Psoas muscle (tissue), 8 donors: ENCODE data around the gene CACNA1C. TPM values are rescaled to one million over a fixed set of nuclear protein-coding genes. Genes with fewer than 3 reads are reported as not detected.

ENCODE experiments used
- ATAC-seq, 4 donors: fragments of 200-7000 bp; cut with Tn5 transposase; one replicate each; pipeline ENCODE4 v1.9.1; 2020; ENCODE audit warnings: moderate library complexity in 3 of 4, mild to moderate bottlenecking in 2 of 4
- DNase-seq, 2 donors: peaks; one replicate each; pipeline ENCODE4 v3.0.0-alpha.2; 2020
- H3K27ac ChIP-seq: fragments of 200-600 bp; one replicate; pipeline ENCODE4 v1.8.0; 2022
- H3K27me3 ChIP-seq, 3 donors: fragments of 200-600 bp in 1 of 3; one replicate each; pipeline versions ENCODE4 v1.6.1 to v1.8.0; 2013 to 2022; ENCODE audit warnings: low read length in 2 of 3, mild to moderate bottlenecking in 2 of 3, moderate library complexity in 1 of 3; ENCODE audit not compliant: insufficient read depth in 3 of 3
- H3K36me3 ChIP-seq, 2 donors: fragments of 200-600 bp in 1 of 2; one replicate each; pipeline versions ENCODE4 v1.6.1 to v1.8.0; 2013 to 2022; ENCODE audit warnings: low read depth in 1 of 2, mild to moderate bottlenecking in 1 of 2, moderate library complexity in 1 of 2; ENCODE audit not compliant: insufficient read depth in 1 of 2
- H3K4me1 ChIP-seq: fragments of 200-600 bp; one replicate; pipeline ENCODE4 v1.8.0; 2022
- H3K4me3 ChIP-seq: fragments of 200-600 bp; one replicate; pipeline ENCODE4 v1.8.0; 2022; ENCODE audit warnings: mild to moderate bottlenecking
- H3K9me3 ChIP-seq: fragments of 200-600 bp; one replicate; pipeline ENCODE4 v1.8.0; 2022
- WGBS, 3 donors: extraction: QIAGEN DNeasy Blood & Tissue Kit; methylation state at CpG; one replicate each; pipeline versions ENCODE4 v1.1.6 to v1.1.7; 2013; 5-methylcytosine and 5-hydroxymethylcytosine counted together
- intact Hi-C, 2 donors: fragments of 100-400 bp; cut with DNase I; formaldehyde crosslinking; loops; one replicate each; pipeline versions ENCODE4 v1.11.0 to v1.14.2; 2022
- polyA plus RNA-seq, 3 donors: library from polyadenylated mRNA; stranded (reverse); fragments of 200-250 nt; gene quantifications; one replicate each; pipeline ENCODE4 v1.2.3, GENCODE V29; 2013
- total RNA-seq, 4 donors: library from RNA; stranded (reverse); fragmentation: NEBNext Ultra II Directional in 2 of 4; extraction: Animal tissue kit (Norgen Biotek cat#: 25700) in 2 of 4; gene quantifications; one replicate each; pipeline versions ENCODE4 v1.2.1 to v1.2.4, GENCODE V29; 2021 to 2023
- TF ChIP-seq, protein P1 (sequence below): fragments of 200-600 bp; IDR thresholded peaks from one replicate; pipeline ENCODE4 v1.8.0; 2022; ENCODE audit warnings: antibody characterized with exemption
- donor health status: healthy with polysubstance abuse.
- donor health status: DM: no; HTN: no; CAD: no; lungs with moderate emphysema.
- donor health status: Bipolar disorder and iron deficiency.
- donor health status: healthy.
- donor health status: DM: yes; HTN: yes; CAD: no.
- donor health status: DM: no; HTN: no; CAD: no.
- donor health status: DM: no; HTN: no; CAD: no.
- donor health status: DM: yes; HTN: yes; CAD: no.

CACNA1C gene
- total and polyA plus RNA-seq, 7 donors, result 0.26 to 2.9 (median 0.95) TPM

DNA sequence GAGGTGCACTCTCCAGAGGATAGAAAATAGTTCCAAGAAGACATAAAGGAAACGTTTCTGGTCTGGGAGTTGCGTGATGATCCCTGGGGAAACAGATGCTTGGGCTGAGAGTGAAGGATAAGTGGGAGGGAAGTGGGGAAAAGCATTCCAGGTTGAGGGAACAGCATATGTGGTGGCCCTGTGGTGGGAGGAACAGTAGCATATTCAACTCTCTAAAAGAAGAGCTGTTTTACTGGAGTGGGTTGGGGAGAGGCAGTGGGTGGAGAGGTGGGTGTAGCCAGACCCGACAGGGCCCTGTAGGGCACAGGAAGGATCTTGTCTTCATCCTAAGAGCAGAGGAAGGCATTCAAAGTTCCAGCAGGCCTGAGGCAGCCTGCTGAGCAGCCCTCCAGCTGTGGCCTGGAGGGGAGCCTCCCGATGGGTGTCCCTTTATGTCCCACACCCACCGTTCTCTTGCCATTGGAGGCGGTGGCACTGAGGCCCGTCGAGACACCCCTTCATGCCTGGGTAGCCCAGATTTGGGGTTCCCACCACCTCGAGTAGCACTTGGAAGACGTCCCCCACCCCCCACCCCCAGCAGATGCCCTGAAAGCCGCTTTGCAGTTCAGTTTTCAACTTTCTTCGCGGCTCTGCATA, 431.5 kb downstream of the CACNA1C start:
- intact Hi-C loops, result no loop called here
- TF ChIP-seq, protein P1, sequence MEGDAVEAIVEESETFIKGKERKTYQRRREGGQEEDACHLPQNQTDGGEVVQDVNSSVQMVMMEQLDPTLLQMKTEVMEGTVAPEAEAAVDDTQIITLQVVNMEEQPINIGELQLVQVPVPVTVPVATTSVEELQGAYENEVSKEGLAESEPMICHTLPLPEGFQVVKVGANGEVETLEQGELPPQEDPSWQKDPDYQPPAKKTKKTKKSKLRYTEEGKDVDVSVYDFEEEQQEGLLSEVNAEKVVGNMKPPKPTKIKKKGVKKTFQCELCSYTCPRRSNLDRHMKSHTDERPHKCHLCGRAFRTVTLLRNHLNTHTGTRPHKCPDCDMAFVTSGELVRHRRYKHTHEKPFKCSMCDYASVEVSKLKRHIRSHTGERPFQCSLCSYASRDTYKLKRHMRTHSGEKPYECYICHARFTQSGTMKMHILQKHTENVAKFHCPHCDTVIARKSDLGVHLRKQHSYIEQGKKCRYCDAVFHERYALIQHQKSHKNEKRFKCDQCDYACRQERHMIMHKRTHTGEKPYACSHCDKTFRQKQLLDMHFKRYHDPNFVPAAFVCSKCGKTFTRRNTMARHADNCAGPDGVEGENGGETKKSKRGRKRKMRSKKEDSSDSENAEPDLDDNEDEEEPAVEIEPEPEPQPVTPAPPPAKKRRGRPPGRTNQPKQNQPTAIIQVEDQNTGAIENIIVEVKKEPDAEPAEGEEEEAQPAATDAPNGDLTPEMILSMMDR, result no peak
- no peaks in the 10 kb centered on the region for H3K4me1 ChIP-seq
- no peaks in the 10 kb centered on the region for H3K36me3 ChIP-seq
- no peak overlapping the region for H3K27ac ChIP-seq
- no peaks in the 10 kb centered on the region for H3K9me3 ChIP-seq
- peaks cover 0 to 10% (median 3%) of the 10 kb centered on the region in 3 donors for H3K27me3 ChIP-seq
- ATAC-seq (no peak), DNase-seq (no peak)
- no peak overlapping the region for H3K4me3 ChIP-seq
- 69 to 83% (median 76%) methylated on average over 13 of the region's 13 CpGs for WGBS, 3 donors

DNA sequence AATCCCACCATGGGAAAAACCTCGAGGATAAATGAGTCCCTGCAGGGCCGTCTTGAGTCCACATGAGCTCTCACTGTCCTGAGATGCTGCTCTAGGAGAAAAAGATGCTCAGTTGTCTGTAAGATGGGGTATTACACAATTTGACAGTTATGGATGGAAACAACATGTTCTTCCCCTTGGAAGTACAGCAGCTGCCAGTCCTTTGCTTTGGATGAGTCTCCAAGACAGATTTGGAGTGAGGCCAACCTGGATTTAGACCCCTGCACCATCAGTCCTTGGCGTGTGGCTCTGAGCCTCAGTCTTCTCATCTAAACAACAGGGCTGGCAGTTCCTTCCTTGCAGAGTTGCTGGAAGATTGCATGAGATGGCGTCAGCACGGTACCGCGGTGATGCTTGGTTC, 432.9 kb downstream of the CACNA1C start:
- H3K27ac ChIP-seq, result no peak overlapping the region
- intact Hi-C loops, result no loop called here
- no peaks in the 10 kb centered on the region for H3K36me3 ChIP-seq
- TF ChIP-seq, protein P1, result no peak
- WGBS, 3 donors, result 62 to 76% (median 63%) methylated on average over 7 of the region's 7 CpGs
- DNase-seq (no peak), ATAC-seq (no peak)
- H3K4me1 ChIP-seq, result no peaks in the 10 kb centered on the region
- no peak overlapping the region for H3K4me3 ChIP-seq
- H3K27me3 ChIP-seq, result peaks cover 0 to 23% (median 3%) of the 10 kb centered on the region in 3 donors
- H3K9me3 ChIP-seq, result no peaks in the 10 kb centered on the region

DNA sequence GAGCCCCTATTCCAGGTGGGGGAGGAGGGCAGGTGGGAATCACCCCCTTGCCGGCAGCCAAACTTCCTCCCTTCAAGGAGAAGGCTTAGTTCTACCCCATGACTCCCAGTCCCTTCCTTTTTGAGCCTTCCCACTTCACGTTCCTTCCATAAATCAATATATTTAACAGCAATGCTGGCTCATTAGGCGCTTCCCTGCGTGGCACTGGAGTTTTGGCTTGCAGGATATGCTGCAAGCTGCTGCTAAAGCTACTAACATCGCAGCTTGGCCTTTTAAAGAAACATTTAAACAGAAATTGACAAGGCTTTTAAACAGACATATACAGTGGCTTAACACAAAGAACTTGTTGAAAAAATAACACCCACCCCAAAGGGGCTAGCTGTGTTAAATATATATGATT, 434.0 kb downstream of the CACNA1C start:
- no peaks in the 10 kb centered on the region for H3K36me3 ChIP-seq
- no peak for DNase-seq
- TF ChIP-seq, protein P1, result no peak
- H3K4me1 ChIP-seq, result no peaks in the 10 kb centered on the region
- H3K4me3 ChIP-seq, result no peak overlapping the region
- H3K9me3 ChIP-seq, result no peaks in the 10 kb centered on the region
- intact Hi-C loops, result no loop called here
- WGBS, 3 donors, result 55 to 65% (median 60%) methylated on average over 5 of the region's 5 CpGs
- no peak overlapping the region for H3K27ac ChIP-seq
- ATAC-seq, result no peak
- peaks cover 0 to 25% (median 3%) of the 10 kb centered on the region in 3 donors for H3K27me3 ChIP-seq

DNA sequence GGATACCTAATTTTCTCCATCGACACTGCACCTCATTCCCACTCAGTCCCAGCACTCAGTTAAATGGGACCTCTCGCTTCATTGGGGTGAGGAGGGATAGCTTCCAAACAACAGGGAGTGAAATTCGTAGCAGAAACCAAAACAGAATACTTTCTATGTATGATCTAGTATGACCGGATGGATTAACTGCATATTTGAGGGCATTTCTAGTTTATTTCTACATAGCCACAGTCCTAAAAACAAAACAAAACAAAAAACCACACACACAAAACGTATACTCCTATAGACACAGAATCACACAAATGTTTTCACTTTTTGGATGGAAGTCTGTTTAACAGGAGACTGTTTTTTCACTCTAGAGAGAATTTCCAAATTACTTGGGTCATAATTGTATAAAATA, 434.5 kb downstream of the CACNA1C start:
- intact Hi-C loops, result no loop called here

More for the DNA sequence above, 434.5 kb downstream of the CACNA1C start:
- ATAC-seq, result no peak
- WGBS, 3 donors, result 75 to 85% (median 83%) methylated on average over 5 of the region's 5 CpGs
- Histone ChIP-seq H3K36me3 (no peaks in the 10 kb centered on the region), H3K4me1 (no peaks in the 10 kb centered on the region), H3K27ac (no peak overlapping the region), H3K9me3 (no peaks in the 10 kb centered on the region), H3K27me3 (peaks cover 0 to 28% (median 3%) of the 10 kb centered on the region in 3 donors), H3K4me3 (no peak overlapping the region)
- TF ChIP-seq, protein P1, result no peak
- no peak for DNase-seq
